C1 segment of cervical spinal cord (tissue), 14 donors: ENCODE results near the gene KCNC1.

Experiments
- DNase-seq, 14 donors: peaks; one replicate each; lab custom pipeline; 2025; lab: John Stamatoyannopoulos, UW

KCNC1 gene

DNA sequence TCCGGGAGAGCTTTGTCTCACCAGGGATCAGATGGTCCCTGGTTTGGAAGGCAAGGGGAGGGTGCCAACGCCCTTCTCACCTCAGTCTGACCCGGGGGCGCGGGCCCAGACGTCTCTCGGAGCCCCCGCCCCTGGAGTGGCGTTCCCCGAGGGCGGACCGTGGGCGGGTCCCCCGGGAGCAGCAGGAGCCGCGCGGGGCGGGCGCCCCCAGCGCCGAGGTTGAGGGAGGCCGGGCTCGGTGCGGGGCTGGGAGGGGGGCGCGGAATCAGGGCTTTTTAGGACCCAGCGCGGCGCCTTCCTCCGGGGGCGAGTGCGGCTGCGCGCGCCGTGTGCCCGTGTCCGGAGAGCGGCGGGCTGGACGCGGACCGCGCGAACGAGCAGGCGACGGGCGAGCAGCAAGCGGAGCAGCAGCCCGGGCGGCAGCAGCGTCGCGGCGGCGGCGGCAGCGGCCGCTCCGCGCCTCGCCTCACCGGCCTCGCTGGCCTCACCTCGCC, at the start of gene KCNC1:
Gene KCNC1 (plus strand): TSS at position 364 of the 494 bp plus-strand sequence. CDS start 1,222 bp downstream, outside the sequence.
- DNase-seq = peak in 3 of 14 donors; percentile 35 to 80 (median 54)

- peak in 1 of 14 donors; percentile 29 for DNase-seq
These were observed 48.2 kb upstream of the KCNC1 start for GRCh38 chr11:17686231-17686980.

DNA sequence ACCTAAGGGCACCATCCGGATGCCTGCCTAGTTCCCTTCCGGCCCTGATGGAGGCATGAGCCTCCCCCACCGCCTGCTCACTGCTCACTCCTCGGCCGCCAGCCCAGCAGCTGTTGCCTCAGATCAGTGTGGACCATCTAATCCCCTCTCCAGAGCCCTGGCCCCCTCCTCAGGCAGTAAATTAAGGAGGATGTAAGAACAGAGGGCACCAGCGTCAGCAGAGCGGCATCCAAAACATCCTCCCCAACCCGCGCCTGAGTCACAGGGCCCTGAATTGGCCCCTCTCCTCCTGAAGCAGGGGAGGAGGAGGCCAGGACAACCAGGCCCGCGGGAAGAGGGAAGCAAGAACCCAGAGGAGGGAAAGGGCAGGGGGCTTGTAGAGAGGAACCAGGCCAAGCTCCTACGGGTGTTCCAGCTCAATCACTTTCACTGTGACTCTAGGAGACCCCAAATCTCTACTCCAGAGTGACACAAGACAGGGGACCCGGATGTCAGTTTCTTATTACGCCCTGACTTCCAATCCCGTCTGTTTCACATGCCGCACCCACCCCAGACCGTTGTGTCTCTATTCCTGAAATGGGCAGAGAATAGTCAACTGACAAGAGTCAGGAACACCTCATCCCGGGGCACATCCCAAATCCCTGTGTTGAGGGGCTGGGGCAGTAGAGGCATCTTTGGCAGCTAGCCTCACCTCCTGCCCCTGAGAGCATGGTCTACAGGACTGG, 46.5 kb upstream of the KCNC1 start:
- DNase-seq = no peak

DNA sequence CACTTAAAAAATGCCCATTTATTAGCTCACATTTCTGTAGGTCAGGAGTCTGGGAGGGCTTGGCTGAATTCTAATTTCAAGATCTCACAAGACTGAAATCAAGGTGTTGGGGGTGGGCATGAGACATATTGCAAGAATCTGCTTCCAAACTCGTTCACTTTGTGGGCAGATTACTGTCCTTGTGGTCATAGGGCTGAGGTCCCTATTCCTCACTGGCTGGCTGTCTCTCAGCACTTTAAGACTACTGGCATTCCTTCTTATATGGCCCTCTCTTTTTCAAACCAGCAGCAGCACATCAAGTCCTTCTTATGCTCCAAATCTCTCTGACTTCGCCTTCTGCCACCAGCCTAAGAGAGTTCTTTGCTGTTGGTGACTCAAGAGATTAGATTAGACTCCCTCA, 43.0 kb upstream of the KCNC1 start:
- DNase-seq = no peak

- DNase-seq = no peak
These were observed 42.6 kb upstream of the KCNC1 start for GRCh38 chr11:17691976-17692375.

GRCh38 chr11:17692931-17693330, 41.6 kb upstream of the KCNC1 start:
- DNase-seq = no peak

DNA sequence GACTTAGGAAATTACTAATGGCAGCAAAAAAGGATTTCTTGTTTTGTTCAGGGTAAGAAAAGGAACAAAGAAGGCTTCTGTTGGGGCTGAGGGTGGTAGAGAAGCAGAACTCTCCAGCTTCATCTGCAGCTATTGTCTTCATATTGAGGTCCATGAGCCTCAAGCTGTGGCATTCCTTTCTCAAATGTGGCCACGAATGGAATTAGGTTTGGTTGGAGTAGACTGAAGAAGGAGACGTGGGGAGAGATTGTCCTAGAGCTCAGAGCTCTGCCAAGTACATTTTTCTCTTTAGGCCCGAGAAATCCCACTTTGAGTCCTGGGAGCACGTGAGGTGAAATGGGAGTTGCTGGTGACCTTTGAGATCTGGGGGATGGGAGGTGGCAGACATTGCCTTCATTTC, 41.0 kb upstream of the KCNC1 start:
- no peak for DNase-seq

- DNase-seq = no peak
These were observed 40.0 kb upstream of the KCNC1 start for GRCh38 chr11:17694494-17695110.

DNA sequence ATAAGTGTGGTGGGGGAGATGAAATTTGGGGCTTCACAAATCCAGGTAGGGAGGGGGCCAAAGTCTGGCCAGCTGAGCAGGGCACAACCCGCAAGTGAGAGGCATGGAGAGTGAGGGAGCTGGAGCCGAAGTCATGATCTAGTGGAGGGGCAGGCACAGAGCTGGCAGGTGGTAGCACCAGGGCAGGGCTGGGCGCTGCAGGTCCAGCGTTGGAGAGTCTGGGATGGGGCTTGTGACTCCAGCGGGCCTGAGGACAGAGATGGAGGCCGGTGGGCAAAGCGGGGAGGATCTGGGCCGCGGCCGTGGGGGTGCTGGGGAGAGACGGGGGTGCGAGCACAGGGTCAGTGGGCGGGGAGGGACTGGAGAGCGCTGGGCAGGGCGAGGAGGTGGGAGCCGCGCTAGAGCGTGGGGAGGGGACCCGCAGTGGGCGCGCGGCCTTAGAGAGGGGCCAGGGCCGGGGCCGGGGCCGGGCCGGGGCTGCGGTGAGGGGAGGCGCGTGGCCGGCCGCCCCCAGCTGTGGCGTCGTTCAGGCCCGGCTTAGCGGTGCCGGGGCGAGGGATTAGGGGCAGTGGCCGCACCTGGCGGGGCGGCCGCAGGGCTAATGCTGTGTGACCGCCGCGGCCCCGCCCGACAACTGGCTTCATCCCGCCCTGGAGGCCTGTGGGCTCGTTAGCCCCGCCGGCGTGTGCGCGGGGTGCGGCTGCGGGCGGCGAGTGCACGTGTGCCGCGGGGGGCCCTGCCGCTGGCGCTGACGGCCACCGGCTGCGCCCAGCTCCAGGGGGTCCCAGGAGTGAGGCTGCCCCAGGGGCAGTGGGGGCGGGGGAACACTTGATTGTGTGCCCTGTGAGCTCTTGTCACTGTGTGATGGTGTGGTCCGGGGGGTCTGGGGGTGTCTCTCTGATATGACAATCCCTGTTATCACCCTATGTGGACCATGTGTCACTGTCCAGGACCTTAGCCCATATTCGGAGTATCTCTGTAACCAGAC, 38.8 kb upstream of the KCNC1 start:
- no peak for DNase-seq

GRCh38 chr11:17696741-17697140, 37.8 kb upstream of the KCNC1 start:
- no peak for DNase-seq

- DNase-seq = no peak
These were observed 37.2 kb upstream of the KCNC1 start for GRCh38 chr11:17697175-17697949.

DNA sequence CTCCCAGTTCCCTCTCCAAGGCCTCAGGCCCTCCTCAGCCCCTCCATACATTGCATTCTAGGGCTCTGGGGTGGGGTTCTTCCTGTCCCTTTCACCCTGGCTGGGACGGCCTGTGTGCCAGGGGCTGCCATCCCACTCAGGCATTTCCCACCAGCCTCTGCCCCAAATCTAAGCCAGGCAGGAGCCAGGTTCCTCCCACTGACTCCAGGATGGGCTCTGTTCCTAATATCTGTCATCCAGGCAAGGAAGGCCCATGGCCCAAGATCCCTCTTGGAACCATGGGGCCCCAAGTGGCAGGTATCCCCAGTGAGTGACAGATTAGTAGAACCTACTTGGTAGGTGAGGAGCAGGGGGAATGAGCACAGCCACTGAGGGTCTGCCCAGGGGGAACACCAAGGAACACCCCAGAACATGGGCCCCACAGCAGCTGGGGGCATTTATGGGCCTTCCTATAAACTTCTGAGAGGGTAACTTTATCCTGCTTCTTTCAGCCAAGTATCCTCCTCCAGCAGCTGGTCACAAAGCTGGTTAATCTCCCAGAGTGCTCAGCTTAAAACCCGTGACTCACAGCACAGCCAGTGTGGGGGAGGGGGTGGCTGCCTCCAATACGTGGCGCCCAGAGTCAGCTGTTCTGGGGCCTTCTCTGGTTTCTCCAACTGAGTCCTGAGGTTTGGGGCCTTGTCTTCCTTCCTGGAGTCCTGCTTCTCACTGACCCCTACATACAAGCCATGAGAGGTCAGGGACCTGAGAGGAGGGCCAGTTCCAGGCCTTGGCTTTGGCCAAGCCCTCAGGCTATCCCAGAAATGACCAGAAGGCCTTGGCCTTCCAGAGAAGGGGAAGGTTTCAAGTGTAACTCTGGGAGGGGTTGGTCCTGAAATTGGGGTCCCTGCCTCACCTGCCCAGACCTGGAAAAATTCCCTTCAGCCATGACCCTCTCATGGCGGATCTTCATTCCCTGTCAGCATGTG, 35.1 kb upstream of the KCNC1 start:
- no peak for DNase-seq

DNA sequence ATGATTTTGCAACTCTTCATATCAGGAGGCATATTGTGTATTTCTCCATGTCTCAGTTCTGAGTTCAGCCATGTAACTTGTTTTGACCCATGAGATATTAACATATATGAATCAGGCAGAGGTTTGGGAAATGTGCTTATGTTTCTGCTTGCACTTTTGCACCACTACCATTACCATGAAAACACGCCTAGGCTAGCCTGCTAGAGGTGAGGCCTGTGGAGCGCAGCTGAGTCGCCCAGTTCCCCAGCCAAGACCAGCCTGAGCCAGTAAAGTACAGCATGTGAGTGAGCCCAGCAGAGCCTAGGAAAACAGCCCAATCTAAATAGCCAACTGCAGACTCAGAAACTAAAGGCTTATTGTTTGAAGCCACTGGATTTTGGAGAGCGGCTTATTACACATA, 33.6 kb upstream of the KCNC1 start:
- DNase-seq = no peak

GRCh38 chr11:17702876-17703275, 31.7 kb upstream of the KCNC1 start:
- DNase-seq = no peak

DNA sequence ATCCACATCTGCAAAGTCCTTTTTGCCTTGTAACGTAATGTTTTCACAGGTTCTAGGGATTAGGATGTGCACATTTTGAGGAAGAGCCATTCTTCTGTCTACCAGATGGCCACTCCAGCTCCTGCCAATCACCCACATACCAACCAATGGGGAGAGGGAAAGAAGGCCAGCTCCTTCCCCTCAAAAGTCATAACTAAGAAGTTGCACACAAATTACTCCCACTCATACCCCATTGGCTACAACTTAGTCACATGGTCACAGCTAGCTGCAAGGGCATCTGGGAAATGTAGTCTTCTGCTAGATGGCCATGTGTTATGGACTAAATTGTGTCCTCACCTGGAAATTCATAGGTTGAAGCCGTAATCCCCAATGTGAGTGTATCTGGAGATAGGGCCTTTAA, 30.6 kb upstream of the KCNC1 start:
- no peak for DNase-seq

DNA sequence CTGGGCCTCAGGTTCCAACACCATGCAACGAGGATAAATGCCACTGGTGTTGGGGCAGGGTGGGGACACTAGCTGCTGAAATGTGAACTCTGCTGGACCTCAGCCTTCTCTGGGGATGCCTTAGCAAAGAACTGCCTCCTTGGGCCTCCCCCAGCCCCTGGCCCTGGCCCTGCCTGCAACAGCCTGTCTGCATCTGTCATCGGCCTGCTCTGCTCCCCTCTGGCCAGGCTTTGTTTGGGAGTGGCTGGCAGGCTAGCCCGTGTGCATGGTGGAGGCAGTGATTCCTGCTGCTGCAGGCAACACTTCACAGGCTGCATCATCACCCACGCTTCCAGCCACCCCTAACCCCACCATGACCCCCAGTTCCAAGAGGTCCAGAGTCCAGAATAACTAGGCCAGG, 26.8 kb upstream of the KCNC1 start:
- DNase-seq = no peak

DNA sequence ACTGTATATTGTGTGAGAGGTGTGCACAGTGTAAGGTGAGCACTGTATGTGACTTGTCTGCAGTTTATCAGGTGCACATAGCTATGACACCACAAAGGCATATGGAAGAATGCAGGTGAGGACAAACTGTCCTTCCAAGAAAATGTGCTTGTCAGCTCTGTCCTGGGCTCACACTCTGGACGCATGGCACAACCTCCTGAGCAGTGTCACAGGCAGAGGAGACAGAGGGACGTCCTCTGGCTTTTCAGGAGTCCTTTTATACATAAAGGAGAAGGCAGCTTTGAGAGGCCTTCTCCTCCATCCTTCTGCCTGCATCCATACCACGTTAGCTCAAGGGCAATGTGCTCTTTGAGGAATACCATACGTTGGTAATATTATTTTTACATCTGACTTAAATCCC, 22.7 kb upstream of the KCNC1 start:
- no peak for DNase-seq

- no peak for DNase-seq
These were observed 20.7 kb upstream of the KCNC1 start for GRCh38 chr11:17713851-17714250.

- no peak for DNase-seq
These were observed 20.2 kb upstream of the KCNC1 start for GRCh38 chr11:17714356-17714854.
